ENCODE results near the gene GJC1. TPM values are rescaled to one million over a fixed set of nuclear protein-coding genes. Genes with fewer than 3 reads are reported as not detected.

GJC1 gene
- total and polyA plus RNA-seq, 3 donors from 2014 or later, result 16.9 to 21.0 (median 19.3) TPM

DNA sequence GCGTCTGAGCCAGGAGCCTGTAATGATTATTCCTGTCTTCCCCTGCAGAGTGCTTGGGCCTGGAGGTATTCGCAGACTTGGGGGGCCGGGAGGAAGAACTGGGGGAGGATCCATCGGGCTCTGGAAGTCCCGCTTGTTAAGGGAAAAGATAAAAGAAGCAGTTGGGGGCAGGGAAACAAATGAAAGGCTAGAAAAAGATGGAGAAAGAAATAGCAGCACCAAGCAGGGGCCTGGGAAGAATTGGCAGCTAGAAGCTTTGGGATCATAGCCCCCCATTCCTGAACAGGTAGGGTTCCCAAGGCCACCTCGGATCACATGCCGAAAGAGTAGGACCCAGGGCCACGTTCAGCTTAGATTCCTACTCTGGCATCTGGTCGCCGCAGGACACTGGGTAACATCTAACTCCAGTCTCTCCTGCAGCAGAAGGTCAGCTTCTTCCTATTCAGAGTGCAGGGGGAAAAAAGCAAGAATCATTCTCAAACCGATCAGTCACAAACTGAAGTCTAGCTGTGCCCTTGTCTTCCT is 47.7 kb downstream of the GJC1 start:
- Histone ChIP-seq H3K36me3 (ENCODE audit: low read depth, missing control alignments) (no peaks in the 10 kb centered on the region), H3K4me1 (peaks cover 16% of the 10 kb centered on the region), H3K4me3 (no peak overlapping the region), H3K27ac (peak overlapping the region; percentile 55 to 73), H3K27me3 (no peaks in the 10 kb centered on the region), H3K9me3 (no peaks in the 10 kb centered on the region)
- DNase-seq, result no peak
- WGBS, 2 donors, result 40 to 57% methylated on average over 11 of the region's 11 CpGs
- TF ChIP-seq, protein P1, sequence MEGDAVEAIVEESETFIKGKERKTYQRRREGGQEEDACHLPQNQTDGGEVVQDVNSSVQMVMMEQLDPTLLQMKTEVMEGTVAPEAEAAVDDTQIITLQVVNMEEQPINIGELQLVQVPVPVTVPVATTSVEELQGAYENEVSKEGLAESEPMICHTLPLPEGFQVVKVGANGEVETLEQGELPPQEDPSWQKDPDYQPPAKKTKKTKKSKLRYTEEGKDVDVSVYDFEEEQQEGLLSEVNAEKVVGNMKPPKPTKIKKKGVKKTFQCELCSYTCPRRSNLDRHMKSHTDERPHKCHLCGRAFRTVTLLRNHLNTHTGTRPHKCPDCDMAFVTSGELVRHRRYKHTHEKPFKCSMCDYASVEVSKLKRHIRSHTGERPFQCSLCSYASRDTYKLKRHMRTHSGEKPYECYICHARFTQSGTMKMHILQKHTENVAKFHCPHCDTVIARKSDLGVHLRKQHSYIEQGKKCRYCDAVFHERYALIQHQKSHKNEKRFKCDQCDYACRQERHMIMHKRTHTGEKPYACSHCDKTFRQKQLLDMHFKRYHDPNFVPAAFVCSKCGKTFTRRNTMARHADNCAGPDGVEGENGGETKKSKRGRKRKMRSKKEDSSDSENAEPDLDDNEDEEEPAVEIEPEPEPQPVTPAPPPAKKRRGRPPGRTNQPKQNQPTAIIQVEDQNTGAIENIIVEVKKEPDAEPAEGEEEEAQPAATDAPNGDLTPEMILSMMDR (IDR thresholded peaks at IDR 0.05), result no peak
- no peak for TF ChIP-seq POLR2A (IDR thresholded peaks at IDR 0.05)
- intact Hi-C loops (cut with DNase I; ENCODE audit: low total_unique reads), result no loop called here

DNA sequence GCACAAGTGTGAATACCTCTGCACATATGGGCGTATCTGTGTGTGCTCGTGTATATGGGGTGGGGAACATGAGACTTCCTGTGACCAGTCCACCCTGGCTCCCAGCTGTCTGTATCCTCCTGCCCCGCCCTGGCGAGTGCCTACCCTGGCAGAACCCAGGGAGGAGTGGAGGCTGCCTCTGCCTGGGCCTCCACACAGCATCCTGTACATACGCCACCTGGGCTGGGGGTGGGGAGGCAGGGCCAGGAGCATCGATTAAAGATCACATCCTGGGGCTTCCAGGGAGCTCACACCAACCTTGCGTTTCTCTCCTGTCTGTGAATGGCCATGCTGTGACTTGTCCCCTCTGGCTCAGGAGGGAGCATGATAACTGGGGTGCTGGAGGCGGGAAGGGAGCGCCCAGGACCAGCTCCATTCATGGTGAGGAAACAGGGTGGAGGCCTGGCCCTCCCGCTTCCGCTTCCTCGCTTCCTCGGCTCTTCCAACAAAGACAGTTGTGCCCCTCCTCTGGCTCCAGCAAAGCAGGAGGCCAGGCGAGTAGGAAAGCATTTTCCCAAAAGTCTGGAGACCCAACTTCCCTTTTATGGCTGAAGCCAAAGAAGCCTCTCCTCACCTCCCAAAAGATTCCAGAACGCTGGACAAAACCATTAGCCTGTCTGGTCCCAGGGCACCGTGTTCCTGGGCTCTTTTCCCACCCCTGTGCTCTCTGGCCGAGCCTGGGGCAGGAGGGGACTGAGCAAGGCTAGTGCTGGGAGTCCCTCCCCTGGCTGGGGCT is 48.3 kb downstream of the GJC1 start:
- Histone ChIP-seq H3K36me3 (ENCODE audit: low read depth, missing control alignments) (no peaks in the 10 kb centered on the region), H3K9me3 (no peaks in the 10 kb centered on the region), H3K4me1 (peaks cover 16% of the 10 kb centered on the region), H3K4me3 (no peak overlapping the region), H3K27me3 (no peaks in the 10 kb centered on the region), H3K27ac (peak overlapping the region; percentile 55 to 73)
- WGBS, 2 donors, result 49 to 63% methylated on average over 11 to 17 of the region's 17 CpGs
- TF ChIP-seq, protein P1 (IDR thresholded peaks at IDR 0.05), result no peak
- no peak for TF ChIP-seq POLR2A (IDR thresholded peaks at IDR 0.05)
- peak; percentile 46 for DNase-seq
- intact Hi-C loops (cut with DNase I; ENCODE audit: low total_unique reads), result no loop called here

DNA sequence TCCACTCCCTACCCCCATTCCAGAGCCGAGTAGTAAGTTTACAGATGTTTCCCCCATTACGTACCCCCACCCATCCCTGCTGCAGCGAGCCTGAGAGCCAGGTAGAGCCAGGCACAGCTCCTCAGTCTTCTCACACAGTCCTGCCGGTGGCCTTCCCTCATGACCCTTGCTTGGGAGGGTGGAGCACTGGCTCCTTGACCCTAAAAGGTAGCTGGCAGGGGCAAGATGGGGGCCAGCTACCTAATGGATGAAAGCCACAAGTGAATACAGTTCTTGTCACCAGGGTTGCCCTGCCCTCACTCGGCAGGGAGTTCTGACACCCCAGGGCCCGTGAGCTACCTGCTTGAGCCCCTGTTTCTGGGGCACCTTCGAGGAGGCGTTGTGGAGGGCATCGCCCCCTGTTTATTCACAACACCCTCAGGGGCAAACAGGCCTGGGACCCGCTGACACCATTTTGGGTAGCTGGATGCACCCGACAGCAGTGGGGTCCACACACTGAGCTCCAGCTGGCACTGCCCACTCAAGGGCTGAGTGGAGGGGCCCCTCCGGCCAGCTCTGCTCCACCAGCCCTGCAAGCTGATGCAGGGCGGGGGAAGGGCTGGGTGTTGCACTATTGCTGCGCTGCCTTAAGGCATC is 49.1 kb downstream of the GJC1 start:
- H3K36me3 ChIP-seq (ENCODE audit: low read depth, missing control alignments), result no peaks in the 10 kb centered on the region
- no peaks in the 10 kb centered on the region for H3K9me3 ChIP-seq
- no peak for TF ChIP-seq POLR2A (IDR thresholded peaks at IDR 0.05)
- TF ChIP-seq, protein P1 (IDR thresholded peaks at IDR 0.05), result no peak
- DNase-seq, result no peak
- H3K27ac ChIP-seq, result no peak overlapping the region
- whole genome bisulfite sequencing, 2 donors, result 86 to 92% methylated on average over 4 to 14 of the region's 14 CpGs
- no peaks in the 10 kb centered on the region for H3K27me3 ChIP-seq
- intact Hi-C loops (cut with DNase I; ENCODE audit: low total_unique reads), result no loop called here
- peaks cover 16% of the 10 kb centered on the region for H3K4me1 ChIP-seq
- H3K4me3 ChIP-seq, result no peak overlapping the region

DNA sequence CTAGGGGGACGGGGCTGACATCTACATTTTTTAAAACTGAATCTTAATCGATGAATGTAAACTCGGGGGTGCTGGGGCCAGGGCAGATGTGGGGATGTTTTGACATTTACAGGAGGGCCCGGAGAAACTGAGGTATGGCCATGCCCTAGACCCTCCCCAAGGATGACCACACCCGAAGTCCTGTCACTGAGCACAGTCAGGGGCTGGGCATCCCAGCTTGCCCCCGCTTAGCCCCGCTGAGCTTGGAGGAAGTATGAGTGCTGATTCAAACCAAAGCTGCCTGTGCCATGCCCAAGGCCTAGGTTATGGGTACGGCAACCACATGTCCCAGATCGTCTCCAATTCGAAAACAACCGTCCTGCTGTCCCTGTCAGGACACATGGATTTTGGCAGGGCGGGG is 49.9 kb downstream of the GJC1 start:
- Histone ChIP-seq H3K27ac (no peak overlapping the region), H3K4me1 (peaks cover 16% of the 10 kb centered on the region), H3K27me3 (no peaks in the 10 kb centered on the region), H3K36me3 (ENCODE audit: low read depth, missing control alignments) (no peaks in the 10 kb centered on the region), H3K4me3 (no peak overlapping the region), H3K9me3 (no peaks in the 10 kb centered on the region)
- no peak for DNase-seq
- intact Hi-C loops (cut with DNase I; ENCODE audit: low total_unique reads), result no loop called here
- 88 to 90% methylated on average over 12 of the region's 12 CpGs for WGBS, 2 donors
- no peak for TF ChIP-seq POLR2A (IDR thresholded peaks at IDR 0.05)
- TF ChIP-seq, protein P1 (IDR thresholded peaks at IDR 0.05), result no peak

Data from testis (tissue), 3 donors.